AG04449 (cell line): ENCODE measurements around the gene MAML2.

Source experiments
- CTCF ChIA-PET: fragments of 350-600 bp; formaldehyde crosslinking; extraction: SDS; loops from one replicate; lab custom pipeline; 2021; ENCODE audit warnings: antibody characterized with exemption; lab: Yijun Ruan, JAX
- POLR2A ChIA-PET: fragments of 400-600, 350-600 bp; formaldehyde crosslinking; extraction: SDS; loops from one replicate; lab custom pipeline; 2020; ENCODE audit warnings: antibody characterized with exemption, inconsistent platforms; lab: Yijun Ruan, JAX
- DNase-seq: peaks from one replicate; pipeline ENCODE4 v3.0.0-alpha.2; 2010; ENCODE audit warnings: low read depth, low spot score
- H3K4me3 ChIP-seq: 2 replicates; pipeline ENCODE4 v1.5.1; 2011; ENCODE audit warnings: low read depth, mild to moderate bottlenecking, control low read depth, low read length
- TF ChIP-seq, protein P1 (sequence below): IDR thresholded peaks from one replicate; pipeline ENCODE4 v1.5.1; 2011; ENCODE audit warnings: mild to moderate bottlenecking, moderate library complexity, low read length, control low read depth, inconsistent platforms; ENCODE audit not compliant: insufficient read depth; ENCODE audit errors: missing control alignments

The MAML2 gene

DNA sequence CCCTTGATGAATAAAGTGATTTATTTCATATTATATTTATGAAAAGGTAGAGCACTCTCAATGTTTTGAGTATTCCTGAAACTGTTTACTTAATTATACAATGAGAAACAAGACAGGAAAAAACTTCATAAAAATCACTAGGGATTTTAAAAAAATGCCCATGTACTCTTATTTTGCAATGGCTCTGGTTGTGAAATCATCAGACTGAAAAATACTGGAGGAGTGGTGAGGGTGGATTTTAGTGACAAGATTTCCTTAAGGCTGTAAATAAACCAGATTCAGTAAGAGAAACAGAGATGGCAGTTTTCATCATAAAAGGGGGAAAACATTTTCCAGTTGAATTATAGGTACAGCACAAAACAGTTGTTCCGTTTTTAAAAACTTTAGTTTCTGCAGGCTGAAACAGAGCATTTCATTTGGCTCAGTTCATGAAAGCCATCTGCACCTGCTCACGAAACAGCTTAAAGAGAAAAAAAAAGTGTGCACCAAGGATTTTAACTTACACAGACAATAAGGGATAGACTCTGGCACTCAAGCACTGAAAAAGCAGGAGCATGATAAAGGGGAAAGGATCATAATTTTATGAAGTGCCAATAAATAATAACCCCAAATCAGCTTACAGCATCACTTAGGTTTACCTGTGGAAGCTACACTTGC lies 100.7 kb downstream of the MAML2 start:
- no peak for DNase-seq
- ChIA-PET POLR2A (interaction anchor here (0.8 to 1.7 kb wide), 4 partner anchors 13 to 100 kb away, joined by 3 to 7 read pairs (median 4); partner anchors contain the start of gene MAML2), CTCF (interaction anchor here (1.2 to 4.1 kb wide), 4 partner anchors 12 to 188 kb away, joined by 3 to 23 read pairs (median 4); partner anchors contain the start of gene MAML2)
- H3K4me3 ChIP-seq, result peak overlapping the region; percentile 41; the same call in 1 of the 2 replicates
- TF ChIP-seq, protein P1, sequence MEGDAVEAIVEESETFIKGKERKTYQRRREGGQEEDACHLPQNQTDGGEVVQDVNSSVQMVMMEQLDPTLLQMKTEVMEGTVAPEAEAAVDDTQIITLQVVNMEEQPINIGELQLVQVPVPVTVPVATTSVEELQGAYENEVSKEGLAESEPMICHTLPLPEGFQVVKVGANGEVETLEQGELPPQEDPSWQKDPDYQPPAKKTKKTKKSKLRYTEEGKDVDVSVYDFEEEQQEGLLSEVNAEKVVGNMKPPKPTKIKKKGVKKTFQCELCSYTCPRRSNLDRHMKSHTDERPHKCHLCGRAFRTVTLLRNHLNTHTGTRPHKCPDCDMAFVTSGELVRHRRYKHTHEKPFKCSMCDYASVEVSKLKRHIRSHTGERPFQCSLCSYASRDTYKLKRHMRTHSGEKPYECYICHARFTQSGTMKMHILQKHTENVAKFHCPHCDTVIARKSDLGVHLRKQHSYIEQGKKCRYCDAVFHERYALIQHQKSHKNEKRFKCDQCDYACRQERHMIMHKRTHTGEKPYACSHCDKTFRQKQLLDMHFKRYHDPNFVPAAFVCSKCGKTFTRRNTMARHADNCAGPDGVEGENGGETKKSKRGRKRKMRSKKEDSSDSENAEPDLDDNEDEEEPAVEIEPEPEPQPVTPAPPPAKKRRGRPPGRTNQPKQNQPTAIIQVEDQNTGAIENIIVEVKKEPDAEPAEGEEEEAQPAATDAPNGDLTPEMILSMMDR, result no peak

DNA sequence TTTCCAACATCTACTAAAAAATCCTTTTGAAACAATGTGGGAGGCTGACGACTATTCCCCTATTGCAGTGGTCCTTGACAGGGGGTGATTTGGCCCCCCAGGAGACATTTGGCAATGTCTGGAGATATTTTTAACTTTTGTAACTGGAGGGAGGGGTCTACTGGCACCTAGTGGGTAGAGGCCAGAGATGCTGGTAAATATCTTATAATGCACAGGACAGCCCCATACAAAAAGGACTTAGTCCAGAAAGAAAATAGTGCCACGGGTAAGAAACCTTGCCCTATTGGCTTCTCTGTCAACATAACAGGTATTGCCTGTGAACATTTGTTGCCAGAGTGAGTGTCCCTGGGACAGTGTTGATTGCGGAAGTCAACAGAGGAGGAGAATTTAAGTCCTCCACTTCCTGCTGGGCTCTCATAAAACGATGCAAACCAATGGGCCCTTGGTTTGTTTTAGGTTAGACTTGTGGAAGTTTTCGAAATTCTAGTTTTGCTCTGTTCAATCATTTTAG lies 101.6 kb downstream of the MAML2 start:
- CTCF ChIA-PET, result no interaction called here

GRCh38 chr11:96238563-96239135 lies 104.3 kb downstream of the MAML2 start:
- POLR2A ChIA-PET, result no interaction called here
- CTCF ChIA-PET, result interaction anchor here (0.6 to 4.7 kb wide), 7 partner anchors 14 to 398 kb away, joined by 3 to 24 read pairs (median 3); partner anchors contain the start of gene MAML2
- TF ChIP-seq, protein P1, result no peak
- no peak overlapping the region for H3K4me3 ChIP-seq
- DNase-seq, result no peak

More for the DNA sequence above, 101.6 kb downstream of the MAML2 start:
- POLR2A ChIA-PET, result no interaction called here
- TF ChIP-seq, protein P1, result no peak
- no peak for DNase-seq
- H3K4me3 ChIP-seq, result no peak overlapping the region

DNA sequence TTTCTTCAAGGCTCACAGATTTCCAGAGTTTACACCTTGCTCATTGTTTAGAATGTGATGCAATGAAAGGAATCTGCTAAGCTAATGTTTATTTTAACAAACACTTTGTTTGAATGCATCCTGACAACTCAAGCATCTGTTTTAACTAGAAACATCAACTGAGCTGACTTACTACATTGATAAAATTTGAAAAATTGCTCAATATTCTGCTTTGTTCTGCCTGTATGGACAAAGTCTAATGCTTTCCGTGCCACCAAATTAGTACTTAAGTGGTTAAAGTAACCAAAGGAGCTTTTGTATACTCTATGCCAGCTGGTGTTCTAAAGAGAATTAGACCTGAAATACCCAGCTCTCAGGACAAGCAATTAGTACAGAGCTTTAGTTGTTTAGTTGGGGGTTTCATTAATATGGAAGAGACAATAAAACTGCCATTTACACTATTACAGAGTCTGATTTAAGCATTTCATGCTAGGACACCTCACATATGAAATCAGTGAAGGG lies 105.2 kb downstream of the MAML2 start:
- no peak overlapping the region for H3K4me3 ChIP-seq
- ChIA-PET CTCF (interaction anchor here (0.6 to 4.7 kb wide), 5 partner anchors 12 to 295 kb away, joined by 3 to 24 read pairs (median 3); partner anchors contain the start of gene MAML2), POLR2A (interaction anchor here (0.6 kb wide), 1 partner anchor 65 kb away, joined by 3 read pairs; no protein-coding TSS in a partner anchor)
- no peak for DNase-seq
- TF ChIP-seq, protein P1, result no peak

- TF ChIP-seq, protein P1, result no peak
- CTCF ChIA-PET, result interaction anchor here (1.5 to 4.7 kb wide), 2 partner anchors 22 to 108 kb away, joined by 3 to 24 read pairs; partner anchors contain the start of gene MAML2
- no peak overlapping the region for H3K4me3 ChIP-seq
- DNase-seq, result no peak
- POLR2A ChIA-PET, result no interaction called here
Observed at GRCh38 chr11:96235751-96236150, 107.2 kb downstream of the MAML2 start.

DNA sequence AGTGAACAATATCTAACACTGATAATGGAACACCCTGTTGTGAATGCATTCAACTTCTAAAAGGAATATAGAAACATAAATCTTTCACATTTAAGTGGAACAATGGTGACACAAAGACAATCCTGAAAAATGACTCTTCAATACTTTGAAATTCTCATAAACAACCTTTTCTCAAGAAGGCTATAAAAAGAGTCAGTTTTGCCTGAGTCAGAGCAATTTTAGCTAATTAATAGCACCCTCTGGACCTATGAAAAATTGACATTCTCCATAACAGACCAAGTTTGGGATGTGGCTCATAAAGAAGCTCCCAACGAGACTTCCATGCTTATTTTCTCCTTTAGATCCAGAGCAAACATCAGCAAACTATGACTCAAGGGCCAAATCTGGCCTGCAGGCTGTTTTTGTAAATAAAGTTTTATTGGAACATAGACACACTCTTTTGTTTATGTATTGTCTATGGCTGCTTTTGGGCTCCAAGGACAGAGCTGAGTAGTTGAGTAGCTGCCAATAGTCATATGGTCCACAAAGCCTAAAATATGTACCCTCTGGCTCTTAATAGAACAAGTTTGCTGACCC lies 108.0 kb downstream of the MAML2 start:
- TF ChIP-seq, protein P1, result no peak
- POLR2A ChIA-PET, result no interaction called here
- CTCF ChIA-PET, result interaction anchor here (1.0 to 4.7 kb wide), 3 partner anchors 21 to 179 kb away, joined by 3 to 24 read pairs (median 3); partner anchors contain the start of gene MAML2
- no peak for DNase-seq
- H3K4me3 ChIP-seq, result no peak overlapping the region
